Measurements from ENCODE around the gene SLFN13.

The SLFN13 gene

GRCh38 chr17:35390156-35390555 is 58.4 kb downstream of the SLFN13 start:
- H3K9ac ChIP-seq (ENCODE audit: low read length) = no peak overlapping the region
- TF ChIP-seq CTCF (IDR thresholded peaks at IDR 0.05; ENCODE audit: low read depth, low read length) (no peak), EZH2phosphoT487 (IDR thresholded peaks at IDR 0.05; ENCODE audit: low read depth) (no peak)
- H4K20me1 ChIP-seq (ENCODE audit: insufficient read depth, low read length) = no peaks in the 10 kb centered on the region
- no peak overlapping the region for H2AFZ ChIP-seq (ENCODE audit: low read depth, low read length)
- no peak overlapping the region for H3K27ac ChIP-seq (ENCODE audit: low read length)
- no peak overlapping the region for H3K4me3 ChIP-seq (ENCODE audit: low read length)
- H3K4me1 ChIP-seq (ENCODE audit: low read length) = 0 out of 2 replicates have a peak, but pooled peaks cover 3% of the 10 kb centered on the region
- H3K4me2 ChIP-seq (ENCODE audit: low read length) = no peak overlapping the region
- H3K27me3 ChIP-seq (ENCODE audit: low read depth, low read length) = no peaks in the 10 kb centered on the region
- H3K79me2 ChIP-seq (ENCODE audit: low read length) = no peaks in the 10 kb centered on the region
- H3K9me3 ChIP-seq (ENCODE audit: insufficient read depth, low read length) = no peaks in the 10 kb centered on the region
- no peaks in the 10 kb centered on the region for H3K36me3 ChIP-seq (replicated peaks; ENCODE audit: low read depth, low read length)

GRCh38 chr17:35387496-35387895 is 61.1 kb downstream of the SLFN13 start:
- Histone ChIP-seq H3K36me3 (replicated peaks; ENCODE audit: low read depth, low read length) (no peaks in the 10 kb centered on the region), H3K4me1 (ENCODE audit: low read length) (peaks cover 4% of the 10 kb centered on the region; the same call in 1 of the 2 replicates), H3K9ac (ENCODE audit: low read length) (no peak overlapping the region), H3K4me2 (ENCODE audit: low read length) (no peak overlapping the region), H2AFZ (ENCODE audit: low read depth, low read length) (no peak overlapping the region), H3K79me2 (ENCODE audit: low read length) (no peaks in the 10 kb centered on the region), H3K27ac (ENCODE audit: low read length) (no peak overlapping the region), H3K27me3 (ENCODE audit: low read depth, low read length) (no peaks in the 10 kb centered on the region), H4K20me1 (ENCODE audit: insufficient read depth, low read length) (no peaks in the 10 kb centered on the region), H3K4me3 (ENCODE audit: low read length) (no peak overlapping the region), H3K9me3 (ENCODE audit: insufficient read depth, low read length) (no peaks in the 10 kb centered on the region; the same call in 1 of the 2 replicates)
- no peak for TF ChIP-seq EZH2phosphoT487 (IDR thresholded peaks at IDR 0.05; ENCODE audit: low read depth)
- no peak for TF ChIP-seq CTCF (IDR thresholded peaks at IDR 0.05; ENCODE audit: low read depth, low read length)
